DND-41 (cell line): ENCODE data around the gene EVC2.
"Not testable (repeated sequence)": the region's sequence is repeated elsewhere in the genome, so short reads cannot be mapped to it uniquely, and the experiment has no call there.

Source experiments
- ATAC-seq: fragments of 200-7000 bp; cut with Tn5 transposase; 3 replicates; pipeline ENCODE4 v1.9.1; 2021; ENCODE audit warnings: low read depth; ENCODE audit not compliant: insufficient read depth
- DNase-seq: peaks from one replicate; pipeline ENCODE4 v3.0.0-alpha.2; 2020
- H2AFZ ChIP-seq: 2 replicates; pipeline ENCODE4 v1.6.0; 2012; ENCODE audit warnings: low read depth, low read length
- H3K27ac ChIP-seq: 2 replicates; pipeline ENCODE4 v1.5.1; 2012; ENCODE audit warnings: low read length, inconsistent platforms
- H3K27me3 ChIP-seq: fragments of 200-600 bp; sonication (generic); 2 replicates; pipeline ENCODE4 v1.6.0; 2012; ENCODE audit warnings: low read length, mild to moderate bottlenecking, inconsistent platforms; ENCODE audit not compliant: insufficient read depth, poor library complexity
- H3K36me3 ChIP-seq: 2 replicates; pipeline ENCODE4 v1.5.1; 2012; ENCODE audit warnings: low read length, inconsistent platforms; ENCODE audit not compliant: insufficient read depth
- H3K4me1 ChIP-seq: 2 replicates; pipeline ENCODE4 v1.5.1; 2012; ENCODE audit warnings: mild to moderate bottlenecking, low read length; ENCODE audit not compliant: insufficient read depth
- H3K4me2 ChIP-seq: 2 replicates; pipeline ENCODE4 v1.6.0; 2012; ENCODE audit warnings: mild to moderate bottlenecking, moderate library complexity, low read length, inconsistent platforms; ENCODE audit not compliant: insufficient read depth
- H3K4me3 ChIP-seq, 2 experiments: fragments of 200-600 bp in 1 of 2; shearing (Covaris generic) in 1 of 2; 2 replicates each; pipeline ENCODE4 v1.5.1; 2012 to 2016; ENCODE audit warnings: inconsistent platforms in 2 of 2, low read length in 2 of 2, mild to moderate bottlenecking in 2 of 2, low read depth in 1 of 2, moderate library complexity in 1 of 2
- H3K79me2 ChIP-seq: 2 replicates; pipeline ENCODE4 v1.6.0; 2012; ENCODE audit warnings: low read length, inconsistent platforms; ENCODE audit not compliant: insufficient read depth
- H3K9ac ChIP-seq: 2 replicates; pipeline ENCODE4 v1.6.0; 2012; ENCODE audit warnings: low read depth, mild to moderate bottlenecking, inconsistent platforms, low read length, moderate library complexity
- H3K9me3 ChIP-seq: 2 replicates; pipeline ENCODE4 v1.5.1; 2012; ENCODE audit warnings: low read length, moderate library complexity, mild to moderate bottlenecking, inconsistent platforms; ENCODE audit not compliant: insufficient read depth, severe bottlenecking
- H4K20me1 ChIP-seq: 2 replicates; pipeline ENCODE4 v1.6.0; 2012; ENCODE audit warnings: low read length; ENCODE audit not compliant: insufficient read depth
- CTCF ChIP-seq: IDR thresholded peaks from 2 replicates; pipeline ENCODE4 v1.5.1; 2012; ENCODE audit warnings: borderline replicate concordance, low read length, moderate library complexity, mild to moderate bottlenecking; ENCODE audit not compliant: poor library complexity, severe bottlenecking; ENCODE audit errors: extremely low read depth
- EZH2 ChIP-seq: IDR thresholded peaks from 3 replicates; pipeline ENCODE4 v1.6.1; 2012; ENCODE audit warnings: borderline replicate concordance, low read depth, mild to moderate bottlenecking, moderate library complexity, low read length, inconsistent platforms; ENCODE audit not compliant: severe bottlenecking

The EVC2 gene

GRCh38 chr4:5615496-5616075 is 92.8 kb downstream of the EVC2 start:
- Histone ChIP-seq H3K27ac (no peak overlapping the region), H3K27me3 (peaks cover 2% of the 10 kb centered on the region), H3K4me2 (no peak overlapping the region), H2AFZ (no peak overlapping the region), H3K79me2 (no peaks in the 10 kb centered on the region), H3K4me1 (no peaks in the 10 kb centered on the region), H3K36me3 (no peaks in the 10 kb centered on the region), H3K9me3 (no peaks in the 10 kb centered on the region), H3K9ac (no peak overlapping the region), H4K20me1 (no peaks in the 10 kb centered on the region), H3K4me3 (no peak overlapping the region)
- DNase-seq (no peak), ATAC-seq (no peak)
- no peak for TF ChIP-seq CTCF
- no peak for TF ChIP-seq EZH2

GRCh38 chr4:5611750-5612149 is 96.6 kb downstream of the EVC2 start:
- no peak for DNase-seq
- Histone ChIP-seq H4K20me1 (no peaks in the 10 kb centered on the region), H3K79me2 (no peaks in the 10 kb centered on the region), H3K36me3 (no peaks in the 10 kb centered on the region), H3K27ac (no peak overlapping the region), H3K9ac (no peak overlapping the region), H3K9me3 (no peaks in the 10 kb centered on the region), H2AFZ (no peak overlapping the region), H3K4me1 (no peaks in the 10 kb centered on the region), H3K4me3 (no peak overlapping the region), H3K27me3 (peaks cover 2% of the 10 kb centered on the region), H3K4me2 (no peak overlapping the region)
- TF ChIP-seq CTCF: no peak
- ATAC-seq: no peak

- H4K20me1 ChIP-seq: no peaks in the 10 kb centered on the region
- no peaks in the 10 kb centered on the region for H3K9me3 ChIP-seq
- no peak for ATAC-seq
- H3K4me1 ChIP-seq: no peaks in the 10 kb centered on the region
- H3K4me3 ChIP-seq: no peak overlapping the region
- H3K4me2 ChIP-seq: no peak overlapping the region
- H3K27ac ChIP-seq: no peak overlapping the region
- no peaks in the 10 kb centered on the region for H3K36me3 ChIP-seq
- H3K27me3 ChIP-seq: peaks cover 2% of the 10 kb centered on the region
- TF ChIP-seq EZH2: no peak
- no peak for TF ChIP-seq CTCF
- H3K9ac ChIP-seq: no peak overlapping the region
- H2AFZ ChIP-seq: no peak overlapping the region
- H3K79me2 ChIP-seq: no peaks in the 10 kb centered on the region
- DNase-seq: no peak
Measured at GRCh38 chr4:5609306-5610007, 98.9 kb downstream of the EVC2 start.

- H4K20me1 ChIP-seq, H3K4me2 ChIP-seq, H3K9ac ChIP-seq, DNase-seq, H3K79me2 ChIP-seq, H3K36me3 ChIP-seq, H3K4me1 ChIP-seq, H3K27ac ChIP-seq, H2AFZ ChIP-seq, H3K27me3 ChIP-seq, H3K9me3 ChIP-seq, H3K4me3 ChIP-seq, ATAC-seq: not testable (repeated sequence)
Measured at GRCh38 chr4:5593828-5594227, 114.5 kb downstream of the EVC2 start.
